GM18526 (cell line): Measurements from ENCODE around the gene TDRD9.

Experiments used
- POLR2A ChIP-seq: IDR thresholded peaks from 3 replicates; pipeline ENCODE4 v1.6.1; 2011; ENCODE audit not compliant: insufficient read length; ENCODE audit errors: extremely low read depth

The TDRD9 gene

GRCh38 chr14:103932791-103933490 is 4.7 kb downstream of the TDRD9 start:
- TF ChIP-seq POLR2A, result no peak

GRCh38 chr14:103935102-103935501 is 6.8 kb downstream of the TDRD9 start:
- no peak for TF ChIP-seq POLR2A

- no peak for TF ChIP-seq POLR2A
Observed at GRCh38 chr14:103941462-103941861, 13.2 kb downstream of the TDRD9 start.

GRCh38 chr14:103941973-103942736 is 13.9 kb downstream of the TDRD9 start, which contains the start of gene RD3L:
Gene RD3L (minus strand): TSS chr14:103942529. CDS start chr14:103941695, 834 bp downstream.
- no peak for TF ChIP-seq POLR2A

- no peak for TF ChIP-seq POLR2A
Observed at GRCh38 chr14:103943673-103944072, 15.4 kb downstream of the TDRD9 start.

- no peak for TF ChIP-seq POLR2A
Observed at GRCh38 chr14:103946975-103947374, 18.7 kb downstream of the TDRD9 start.

GRCh38 chr14:103948442-103948841 is 20.2 kb downstream of the TDRD9 start:
- no peak for TF ChIP-seq POLR2A

GRCh38 chr14:103949131-103949790 is 21.0 kb downstream of the TDRD9 start:
- no peak for TF ChIP-seq POLR2A

GRCh38 chr14:103960457-103961055 is 32.3 kb downstream of the TDRD9 start:
- TF ChIP-seq POLR2A, result no peak

GRCh38 chr14:103961928-103962578 is 33.8 kb downstream of the TDRD9 start:
- TF ChIP-seq POLR2A, result no peak

- no peak for TF ChIP-seq POLR2A
Observed at GRCh38 chr14:103966631-103967030, 38.4 kb downstream of the TDRD9 start.

GRCh38 chr14:103969961-103970360 is 41.7 kb downstream of the TDRD9 start:
- TF ChIP-seq POLR2A, result no peak

- TF ChIP-seq POLR2A, result no peak
Observed at GRCh38 chr14:103973354-103973753, 45.1 kb downstream of the TDRD9 start.

- TF ChIP-seq POLR2A, result no peak
Observed at GRCh38 chr14:103974575-103974974, 46.3 kb downstream of the TDRD9 start.

GRCh38 chr14:103984196-103984595 is 55.9 kb downstream of the TDRD9 start:
- TF ChIP-seq POLR2A, result no peak

GRCh38 chr14:103989034-103989433 is 60.8 kb downstream of the TDRD9 start:
- no peak for TF ChIP-seq POLR2A

- TF ChIP-seq POLR2A, result no peak
Observed at GRCh38 chr14:103989964-103990363, 61.7 kb downstream of the TDRD9 start.
